ENCODE data around the gene SPRY1.

Gene SPRY1

DNA sequence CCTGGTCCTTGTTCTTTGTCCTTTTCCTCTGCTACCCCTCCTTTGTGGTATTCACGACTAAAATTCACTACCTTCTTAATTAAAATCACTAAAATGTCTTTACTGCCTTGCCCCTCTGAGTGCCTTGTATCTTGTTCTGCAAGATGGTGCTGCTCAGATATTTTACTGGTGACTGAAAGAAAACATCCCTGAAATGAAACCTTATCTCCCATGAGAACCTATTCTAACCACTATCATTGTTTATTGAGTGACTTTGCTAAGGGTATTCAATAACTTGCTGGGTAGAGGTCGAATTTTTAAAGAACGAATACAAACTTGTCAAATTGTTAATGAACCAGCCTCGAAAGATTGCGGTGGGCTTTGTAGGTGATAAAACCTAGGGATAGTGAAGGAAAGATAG is 52.8 kb downstream of the SPRY1 start:
- DNase-seq, result no peak

DNA sequence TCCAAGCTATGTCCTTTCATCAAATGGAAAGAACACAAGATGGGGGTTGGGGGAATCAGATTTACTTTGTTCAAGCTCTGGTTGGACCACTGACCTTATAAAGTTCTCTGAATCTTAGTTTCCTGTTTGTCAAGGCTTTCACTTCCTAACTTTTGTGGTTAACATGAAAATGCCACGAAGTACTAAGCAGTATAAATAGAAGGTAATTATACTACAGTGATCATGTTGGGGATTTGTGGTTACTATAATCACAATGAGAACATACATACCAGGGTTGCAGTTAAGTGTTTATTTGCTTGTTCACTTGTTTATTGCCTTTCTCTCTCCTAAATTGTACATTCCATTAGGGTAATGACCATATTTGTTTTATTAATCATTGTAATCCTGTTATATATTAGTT is 53.2 kb downstream of the SPRY1 start:
- DNase-seq, result no peak

DNA sequence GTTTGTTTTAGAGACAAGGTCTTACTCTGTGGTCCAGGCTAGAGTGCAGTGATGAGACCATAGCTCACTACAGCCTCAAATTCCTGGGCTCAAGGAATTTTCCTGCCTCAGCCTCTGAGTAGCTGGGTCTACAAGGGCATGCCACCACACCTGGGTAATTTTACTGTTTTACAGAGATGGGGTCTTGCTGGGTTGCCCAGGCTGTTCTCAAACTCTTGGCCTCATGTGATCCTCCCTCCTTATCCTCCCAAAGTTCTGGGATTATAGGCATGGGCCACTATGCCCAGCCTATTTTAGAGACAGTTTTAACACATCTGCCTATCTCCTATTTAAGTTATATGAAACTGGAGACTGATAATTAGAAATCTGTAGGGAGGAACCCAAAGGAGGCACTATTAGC is 53.8 kb downstream of the SPRY1 start:
- DNase-seq, result no peak

DNA sequence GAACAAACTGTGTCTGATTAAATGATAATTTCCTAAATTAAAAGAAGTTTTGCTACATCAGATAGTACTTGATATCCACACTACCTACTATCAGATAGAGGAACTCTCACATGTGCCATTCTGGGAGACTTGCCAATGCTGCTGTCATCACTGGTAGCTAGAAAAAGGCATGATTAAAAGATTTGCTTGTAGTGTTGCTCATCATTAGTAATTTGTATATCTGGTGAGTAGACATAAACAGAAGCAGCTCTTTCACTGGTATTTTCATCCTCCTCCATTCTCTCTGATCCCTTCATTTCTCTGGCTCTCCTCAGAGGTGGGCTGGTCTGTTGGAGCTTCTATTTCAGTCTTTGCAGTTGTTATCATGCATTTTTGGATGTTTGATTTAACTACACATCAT is 56.0 kb downstream of the SPRY1 start:
- no peak for DNase-seq

DNA sequence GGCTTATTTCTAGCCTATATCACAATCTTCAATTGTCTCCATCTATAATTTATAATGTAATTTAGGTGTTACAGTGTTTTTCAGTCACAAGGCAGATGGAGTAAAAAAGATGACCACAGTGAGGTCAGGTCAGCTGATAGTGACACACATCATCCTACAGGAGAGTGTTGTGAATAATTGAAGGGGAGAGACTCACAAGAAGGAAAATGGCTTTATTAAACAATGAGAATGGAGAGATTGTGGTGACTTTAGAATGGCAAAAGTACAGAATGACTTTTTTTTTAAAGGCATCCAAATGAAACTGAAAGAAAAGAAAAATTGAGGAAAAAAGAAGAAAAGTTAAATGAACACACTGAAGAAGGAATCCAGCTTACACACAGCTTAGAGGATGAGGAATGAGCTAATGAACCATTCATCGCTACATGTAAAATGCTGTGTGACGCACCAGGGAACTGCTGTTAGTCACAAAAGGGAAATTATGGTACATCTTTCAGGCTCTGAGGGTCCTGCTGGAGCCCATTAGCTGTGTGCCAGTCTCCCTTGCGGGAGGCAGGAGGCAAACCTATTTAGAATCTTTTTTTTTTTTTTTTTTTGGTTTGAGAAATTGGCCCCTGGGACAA is 56.6 kb downstream of the SPRY1 start:
- no peak for DNase-seq

Measured in activated naive CD4-positive, alpha-beta T cell (primary cell).